Neuronal stem cell (in vitro differentiated cells): ENCODE measurements around the gene FBXO48.

Experiments used
- DNase-seq: peaks from one replicate; pipeline ENCODE4 v3.0.0-alpha.2; 2013; ENCODE audit warnings: low spot score
- H2AFZ ChIP-seq: one replicate; pipeline ENCODE4 v1.6.1; 2013; ENCODE audit warnings: mild to moderate bottlenecking, low read length, inconsistent platforms
- H2AK5ac ChIP-seq: 2 replicates; pipeline ENCODE4 v1.6.1; 2013; ENCODE audit warnings: low read depth, mild to moderate bottlenecking, inconsistent platforms, low read length, moderate library complexity, mixed read lengths
- H2BK120ac ChIP-seq: 2 replicates; pipeline ENCODE4 v1.6.1; 2013; ENCODE audit warnings: low read depth, mild to moderate bottlenecking, inconsistent platforms, low read length, moderate library complexity, mixed read lengths
- H2BK12ac ChIP-seq: one replicate; pipeline ENCODE4 v1.6.1; 2013; ENCODE audit warnings: low read length, inconsistent platforms
- H2BK15ac ChIP-seq: 2 replicates; pipeline ENCODE4 v1.6.1; 2013; ENCODE audit warnings: mild to moderate bottlenecking, low read length, inconsistent platforms, mixed read lengths
- H2BK5ac ChIP-seq: one replicate; pipeline ENCODE4 v1.6.1; 2013; ENCODE audit warnings: inconsistent platforms, mild to moderate bottlenecking, low read length, moderate library complexity
- H3K14ac ChIP-seq: one replicate; pipeline ENCODE4 v1.6.1; 2013; ENCODE audit warnings: low read length, inconsistent platforms
- H3K18ac ChIP-seq: 2 replicates; pipeline ENCODE4 v1.6.1; 2013; ENCODE audit warnings: low read length, inconsistent platforms
- H3K23ac ChIP-seq: 2 replicates; pipeline ENCODE4 v1.6.1; 2013; ENCODE audit warnings: low read depth, mild to moderate bottlenecking, mixed read lengths, low read length, inconsistent platforms; ENCODE audit not compliant: poor library complexity
- H3K27ac ChIP-seq: replicated peaks from 3 replicates; pipeline ENCODE4 v1.5.1; 2013; ENCODE audit warnings: low read length, inconsistent platforms
- H3K27me3 ChIP-seq, 3 experiments: 2 replicates each; pipeline ENCODE4 v1.6.1; 2013; ENCODE audit warnings: low read length in 3 of 3, mild to moderate bottlenecking in 2 of 3, inconsistent platforms in 1 of 3, low read depth in 1 of 3, mixed read lengths in 1 of 3, moderate library complexity in 1 of 3; ENCODE audit not compliant: control insufficient read depth in 3 of 3, insufficient read depth in 3 of 3
- H3K36me3 ChIP-seq, 2 donors: replicated peaks in 1 of 2; 2 replicates each; pipeline ENCODE4 v1.6.1; 2013; ENCODE audit warnings: low read length in 2 of 2; ENCODE audit not compliant: control insufficient read depth in 2 of 2, insufficient read depth in 2 of 2
- H3K4ac ChIP-seq: 2 replicates; pipeline ENCODE4 v1.6.1; 2013; ENCODE audit warnings: inconsistent platforms, mild to moderate bottlenecking, low read length, moderate library complexity
- H3K4me1 ChIP-seq, 2 donors: 1 replicate in 1 of 2; 2 replicates in 1 of 2; pipeline ENCODE4 v1.6.1; 2013; ENCODE audit warnings: low read length in 2 of 2, low read depth in 1 of 2; ENCODE audit not compliant: control insufficient read depth in 2 of 2, insufficient read depth in 1 of 2
- H3K4me2 ChIP-seq: one replicate; pipeline ENCODE4 v1.6.1; 2013; ENCODE audit warnings: mild to moderate bottlenecking, low read length, inconsistent platforms; ENCODE audit not compliant: insufficient read depth, poor library complexity, severe bottlenecking
- H3K4me3 ChIP-seq, 2 donors: 2 replicates each; pipeline ENCODE4 v1.5.1; 2013; ENCODE audit warnings: low read length in 2 of 2, mild to moderate bottlenecking in 2 of 2, inconsistent platforms in 1 of 2, moderate library complexity in 1 of 2
- H3K79me1 ChIP-seq: one replicate; pipeline ENCODE4 v1.6.1; 2013; ENCODE audit warnings: low read depth, mild to moderate bottlenecking, inconsistent platforms, low read length, moderate library complexity
- H3K9ac ChIP-seq: one replicate; pipeline ENCODE4 v1.6.1; 2013; ENCODE audit warnings: mild to moderate bottlenecking, low read depth, low read length, inconsistent platforms; ENCODE audit not compliant: poor library complexity
- H3K9me3 ChIP-seq, 2 donors: replicated peaks in 1 of 2; 2 replicates each; pipeline versions ENCODE3 to v1.6.1; 2013; ENCODE audit warnings: low read length in 2 of 2, mild to moderate bottlenecking in 2 of 2, inconsistent platforms in 1 of 2, low read depth in 1 of 2, mixed read lengths in 1 of 2, moderate library complexity in 1 of 2; ENCODE audit not compliant: control insufficient read depth in 2 of 2, insufficient read depth in 1 of 2
- H4K8ac ChIP-seq: one replicate; pipeline ENCODE4 v1.6.1; 2013; ENCODE audit warnings: low read depth, mild to moderate bottlenecking, inconsistent platforms, low read length, moderate library complexity
- H4K91ac ChIP-seq: one replicate; pipeline ENCODE4 v1.6.1; 2013; ENCODE audit warnings: low read length, low read depth, mild to moderate bottlenecking, inconsistent platforms; ENCODE audit not compliant: poor library complexity
- WGBS, 2 donors: extraction: QIAGEN DNeasy Blood & Tissue Kit; methylation state at CpG; one replicate each; pipeline ENCODE4 v1.1.7; 2013; ENCODE audit warnings: missing lambda C conversion rate in 2 of 2, mixed read lengths in 1 of 2; ENCODE audit not compliant: insufficient read length in 2 of 2, insufficient replicate concordance in 1 of 2; ENCODE audit errors: extremely low coverage in 2 of 2; 5-methylcytosine and 5-hydroxymethylcytosine counted together

The FBXO48 gene

DNA sequence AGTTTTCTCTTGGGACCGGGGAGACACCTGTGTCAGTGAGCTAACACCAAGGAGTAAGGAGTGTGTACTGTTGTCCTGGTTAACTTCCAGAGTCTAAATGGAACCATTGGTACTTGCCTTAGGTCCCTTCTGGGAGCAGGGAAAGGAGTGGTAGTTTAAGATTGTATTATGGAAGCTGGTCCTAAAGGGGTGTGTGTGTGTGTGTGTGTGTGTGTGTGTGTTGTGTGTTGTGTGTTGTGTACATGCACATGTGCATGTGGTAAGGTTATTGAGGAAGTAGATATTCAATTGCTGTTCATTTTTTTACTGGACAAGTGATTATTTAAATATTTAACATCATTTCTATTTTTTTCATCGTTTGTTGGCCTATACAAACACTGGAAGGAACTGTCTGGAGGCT lies 1.7 kb upstream of the FBXO48 start:
- Histone ChIP-seq H3K18ac (no peak overlapping the region), H3K27ac (no peak overlapping the region), H3K27me3 (no peaks in the 10 kb centered on the region), H3K4me1 (peaks cover 5 to 6% of the 10 kb centered on the region in 2 donors), H3K23ac (no peak overlapping the region), H2BK15ac (no peak overlapping the region), H3K36me3 (peaks cover 0 to 2% of the 10 kb centered on the region in 2 donors), H3K14ac (no peak overlapping the region), H2AFZ (no peak overlapping the region), H3K9ac (no peak overlapping the region), H2BK5ac (no peak overlapping the region), H3K4ac (no peak overlapping the region), H3K9me3 (no peaks in the 10 kb centered on the region), H2BK12ac (no peak overlapping the region), H4K91ac (no peak overlapping the region), H3K4me2 (no peak overlapping the region), H3K79me1 (no peaks in the 10 kb centered on the region), H2AK5ac (no peak overlapping the region), H2BK120ac (no peak overlapping the region), H4K8ac (no peak overlapping the region), H3K4me3 (no peak overlapping the region)
- WGBS, 2 donors = no CpG with 5 or more reads among the region's 2 CpGs
- no peak for DNase-seq

GRCh38 chr2:68466778-68467076 lies 367 bp downstream of the FBXO48 start:
- Histone ChIP-seq H2BK12ac (no peak overlapping the region), H2BK5ac (no peak overlapping the region), H2BK15ac (no peak overlapping the region), H3K18ac (peak overlapping the region; percentile 55), H4K91ac (no peak overlapping the region), H3K4me2 (peak overlapping the region; percentile 59), H3K9ac (peak overlapping the region; percentile 92), H2BK120ac (no peak overlapping the region), H3K4me1 (peaks cover 5 to 6% of the 10 kb centered on the region in 2 donors), H2AFZ (peak overlapping the region; percentile 98), H3K27ac (peak overlapping the region; percentile 50), H3K79me1 (no peaks in the 10 kb centered on the region), H3K9me3 (no peaks in the 10 kb centered on the region), H4K8ac (no peak overlapping the region), H3K36me3 (peaks cover 0 to 2% of the 10 kb centered on the region in 2 donors), H2AK5ac (no peak overlapping the region), H3K14ac (no peak overlapping the region), H3K4me3 (peak overlapping the region; percentile 85 to 96), H3K27me3 (no peaks in the 10 kb centered on the region), H3K4ac (no peak overlapping the region), H3K23ac (no peak overlapping the region)
- DNase-seq = no peak
- no CpG with 5 or more reads among the region's 18 CpGs for WGBS, 2 donors

DNA sequence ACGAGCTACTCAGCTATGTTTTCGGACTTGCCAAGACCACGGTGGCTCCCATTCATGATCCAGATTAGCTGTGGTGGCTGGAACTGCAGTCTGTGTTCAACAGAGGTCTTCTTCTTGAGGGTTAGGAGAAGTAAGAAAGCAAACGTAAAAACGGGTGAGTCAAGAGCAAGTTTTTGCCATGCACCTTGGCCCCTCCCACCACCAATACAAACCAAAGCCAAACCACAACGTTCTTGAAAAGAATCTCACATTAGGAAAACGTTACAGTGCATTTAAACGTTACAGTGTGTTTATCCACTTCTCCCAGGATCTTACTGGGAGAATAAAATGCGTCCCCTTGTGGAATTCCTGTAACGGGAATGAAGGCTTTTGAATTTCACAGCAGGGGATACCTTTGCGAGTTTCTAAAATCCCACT lies 725 bp downstream of the FBXO48 start:
- Histone ChIP-seq H3K4ac (no peak overlapping the region), H2BK120ac (no peak overlapping the region), H3K79me1 (no peaks in the 10 kb centered on the region), H3K9me3 (no peaks in the 10 kb centered on the region), H3K27ac (peak overlapping the region; percentile 50), H3K27me3 (no peaks in the 10 kb centered on the region), H3K14ac (no peak overlapping the region), H3K9ac (no peak overlapping the region), H2BK5ac (no peak overlapping the region), H3K23ac (no peak overlapping the region), H3K4me1 (peaks cover 5 to 6% of the 10 kb centered on the region in 2 donors), H3K4me2 (peak overlapping the region; percentile 59), H2AFZ (peak overlapping the region; percentile 98), H4K8ac (no peak overlapping the region), H2AK5ac (no peak overlapping the region), H2BK15ac (no peak overlapping the region), H2BK12ac (no peak overlapping the region), H4K91ac (no peak overlapping the region), H3K4me3 (peak overlapping the region; percentile 85 to 96), H3K18ac (no peak overlapping the region), H3K36me3 (peaks cover 0 to 2% of the 10 kb centered on the region in 2 donors)
- no peak for DNase-seq
- no CpG with 5 or more reads among the region's 11 CpGs for WGBS, 2 donors

GRCh38 chr2:68465081-68465916 lies 1.8 kb downstream of the FBXO48 start:
- Histone ChIP-seq H2BK15ac (no peak overlapping the region), H3K9ac (no peak overlapping the region), H2BK12ac (no peak overlapping the region), H4K8ac (no peak overlapping the region), H2AFZ (no peak overlapping the region), H2AK5ac (no peak overlapping the region), H3K4me2 (no peak overlapping the region), H3K4me3 (no peak overlapping the region), H3K4me1 (peaks cover 5 to 6% of the 10 kb centered on the region in 2 donors), H3K18ac (no peak overlapping the region), H3K27ac (no peak overlapping the region), H3K79me1 (no peaks in the 10 kb centered on the region), H3K14ac (no peak overlapping the region), H3K4ac (no peak overlapping the region), H3K27me3 (no peaks in the 10 kb centered on the region), H4K91ac (no peak overlapping the region), H2BK120ac (no peak overlapping the region), H3K9me3 (no peaks in the 10 kb centered on the region), H2BK5ac (no peak overlapping the region), H3K36me3 (peaks cover 0 to 2% of the 10 kb centered on the region in 2 donors), H3K23ac (no peak overlapping the region)
- no CpG with 5 or more reads among the region's 7 CpGs for WGBS, 2 donors
- no peak for DNase-seq
